ENCODE results near the gene DDX23. TPM values are rescaled to one million over a fixed set of nuclear protein-coding genes. Genes with fewer than 3 reads are reported as not detected.

The DDX23 gene
- total RNA-seq (2012; rRNA removed) (81.9 and 92.5 TPM in 2 replicates), polyA plus RNA-seq (2012; rRNA removed) (59.1 and 61.8 TPM in 2 replicates), Bru-seq, nascent RNA (percentile 71 among the genes with signal in this experiment), BruChase-seq, experiment 1, labeled RNA remaining after a 6-hour chase (percentile 82 among the genes with signal in this experiment), BruChase-seq, experiment 2, labeled RNA remaining after a 2-hour chase (percentile 73 among the genes with signal in this experiment)
- 26.3 and 32.9 TPM in 2 replicates for polyA plus RNA-seq (2012; cell fraction: cytosol; rRNA removed)
- polyA plus RNA-seq (2012; cell fraction: nucleus; rRNA removed; ENCODE audit: low replicate concordance), result 69.4 and 141 TPM in 2 replicates
- long read RNA-seq, transcript DDX23-201 (17 exons, 3,248 nt), result major isoform, 36 of 60 reads
- long read RNA-seq, partial matches to known transcripts, result 22 of 60 reads
- long read RNA-seq, other reads (novel, unspliced or antisense), result 1 of 60 reads

GRCh38 chr12:48851883-48852733 is at the start of gene DDX23:
DDX23 (minus strand) TSS chr12:48852163; CDS start chr12:48845782, 6,381 bp downstream.
- CTCF ChIA-PET, result interaction anchor here (0.5 to 3.3 kb wide), 9 partner anchors 14 to 154 kb away, joined by 4 to 63 read pairs (median 7); partner anchors contain the start of gene RND1
- Histone ChIP-seq H3K9ac (ENCODE audit: low read depth, low read length) (peak within 1 kb of the TSS; percentile 85), H3K27me3 (ENCODE audit: control insufficient read depth, insufficient read depth, low read length) (peaks cover 6% of the 10 kb centered on the region; the same call in 1 of the 2 replicates), H3K27ac (ENCODE audit: insufficient read depth, low read length) (peak within 1 kb of the TSS; percentile 90), H2AK9ac (replicated peaks; ENCODE audit: low read depth, low read length, poor library complexity) (peak within 1 kb of the TSS; percentile 95), H3K36me3 (ENCODE audit: control insufficient read depth, insufficient read depth, low read length) (peaks cover 1% of the 10 kb centered on the region), H3K9me1 (ENCODE audit: insufficient read depth, low read length) (no peaks in the 10 kb centered on the region; the same call in 1 of the 2 replicates), H2BK120ac (ENCODE audit: low read depth, low read length) (peak within 1 kb of the TSS; percentile 33; the same call in 1 of the 2 replicates), H2BK15ac (ENCODE audit: low read depth, low read length) (no peak within 1 kb of the TSS), H4K91ac (ENCODE audit: insufficient read depth, low read depth, low read length) (peak within 1 kb of the TSS; percentile 74), H2BK5ac (ENCODE audit: low read depth, low read length, poor library complexity, severe bottlenecking) (peak within 1 kb of the TSS; percentile 81), H4K20me1 (ENCODE audit: insufficient read depth, low read length) (peaks cover 4% of the 10 kb centered on the region), H3K79me1 (ENCODE audit: low read depth in 1 of 2, low read length in 2 of 2) (peaks cover 8 to 46% of the 10 kb centered on the region in 2 experiments), H3K56ac (ENCODE audit: extremely low read depth, insufficient read depth, low read length) (peak within 1 kb of the TSS; percentile 86), H3K4me2 (ENCODE audit: low read depth, low read length) (peak within 1 kb of the TSS; percentile 73), H3K4ac (ENCODE audit: low read depth, low read length) (peak within 1 kb of the TSS; percentile 89), H3K14ac (replicated peaks; ENCODE audit: low read depth, low read length) (peak within 1 kb of the TSS; percentile 85), H3K4me3 (ENCODE audit: insufficient read depth, low read depth, low read length) (peak within 1 kb of the TSS; percentile 78), H2AFZ (replicated peaks; ENCODE audit: low read length, poor library complexity) (peak within 1 kb of the TSS; percentile 93), H4K8ac (ENCODE audit: low read depth in 2 of 2, low read length in 2 of 2) (peak within 1 kb of the TSS; percentile 78 to 95), H4K5ac (ENCODE audit: low read depth, low read length) (peak within 1 kb of the TSS; percentile 66), H3K4me1 (ENCODE audit: control insufficient read depth, insufficient read depth, low read length) (peaks cover 6% of the 10 kb centered on the region), H2BK20ac (ENCODE audit: low read depth, low read length) (no peak within 1 kb of the TSS; the same call in 1 of the 2 replicates), H3K18ac (ENCODE audit: low read depth, low read length) (no peak within 1 kb of the TSS), H3K23ac (ENCODE audit: low read depth, low read length) (peak within 1 kb of the TSS; percentile 65; the same call in 1 of the 2 replicates), H2AK5ac (ENCODE audit: low read depth, low read length) (peak within 1 kb of the TSS; percentile 37), H3K9me3 (ENCODE audit: control insufficient read depth, insufficient read depth, low read length) (no peaks in the 10 kb centered on the region)
- ATAC-seq (ENCODE audit: low read depth), result peak; percentile 98
- peak; percentile 97 for DNase-seq
- POLR2A ChIA-PET (ENCODE audit: unreplicated experiment), result interaction anchor here (0.6 kb wide), 3 partner anchors 15 to 88 kb away, joined by 3 to 6 read pairs (median 4); no protein-coding TSS in a partner anchor
- intact Hi-C loops (cut with micrococcal nuclease), result loop anchor here (1.0 kb wide), 1 partner anchor 143 kb away; no protein-coding TSS in a partner anchor
- in situ Hi-C loops (cut with MboI; ENCODE audit: low sequenced_read_pairs), result loop anchor here (5.0 kb wide), 2 partner anchors 35 to 85 kb away; no protein-coding TSS in a partner anchor
- TF ChIP-seq CTCF (conservative IDR thresholded peaks at IDR 0.05; ENCODE audit: low read depth, low read length) (no peak), SMC3 (IDR thresholded peaks at IDR 0.05; ENCODE audit: low read depth, low read length) (no peak), POLR2A (IDR thresholded peaks at IDR 0.05; ENCODE audit: low read depth, low read length) (peak; percentile 68; the same call in 1 of the 2 replicates), CHD1 (IDR thresholded peaks at IDR 0.05; ENCODE audit: low read depth, low read length) (peak; percentile 69; the same call in 1 of the 2 replicates), RCOR1 (IDR thresholded peaks at IDR 0.05; ENCODE audit: insufficient replicate concordance, low read length) (peak; percentile 53), MAFK (IDR thresholded peaks at IDR 0.05; ENCODE audit: low read depth, low read length) (no peak), BHLHE40 (IDR thresholded peaks at IDR 0.05; ENCODE audit: low read depth, low read length) (no peak), MXI1 (IDR thresholded peaks at IDR 0.05; ENCODE audit: borderline replicate concordance, low read depth, low read length) (peak; percentile 73; the same call in 1 of the 2 replicates), ELK1 (IDR thresholded peaks at IDR 0.05; ENCODE audit: borderline replicate concordance, low read depth, low read length) (no peak), MAZ (IDR thresholded peaks at IDR 0.05; ENCODE audit: borderline replicate concordance, low read depth, low read length) (peak; percentile 99)
- WGBS, 2 experiments (ENCODE audit: extremely low coverage in 2 of 2, insufficient read length in 1 of 2), result 0% methylated on average over 16 of the region's 53 CpGs; no CpG with 5 or more reads in 1 of the 2 experiments
- dilution Hi-C loops (cut with HindIII; ENCODE audit: low sequenced_read_pairs, unreplicated experiment), result no loop called here
- BruUV-seq (replicated peaks), result no TSS peak
